GM12878 (cell line): ENCODE data around the gene DIMT1. TPM values are rescaled to one million over a fixed set of nuclear protein-coding genes. Genes with fewer than 3 reads are reported as not detected.

Experiments
- ASH2L ChIP-seq: fragments of 300-600, 200-600 bp; sonication (generic); IDR thresholded peaks from 2 replicates; pipeline ENCODE4 v1.6.1; 2017; ENCODE audit warnings: low read depth, mild to moderate bottlenecking, borderline replicate concordance
- ATF3 ChIP-seq: IDR thresholded peaks from 2 replicates; pipeline ENCODE4 v1.6.1; 2011; ENCODE audit warnings: low read depth, mild to moderate bottlenecking, low read length, moderate library complexity, borderline replicate concordance; ENCODE audit errors: extremely low read depth
- BMI1 ChIP-seq: fragments of 450-650 bp; IDR thresholded peaks from 2 replicates; pipeline ENCODE4 v1.6.1; 2016; ENCODE audit warnings: mild to moderate bottlenecking, moderate library complexity, borderline replicate concordance
- CHD1 ChIP-seq: IDR thresholded peaks from 2 replicates; pipeline ENCODE4 v1.6.1; 2012; ENCODE audit warnings: low read depth, low read length, improper control_type of control experiment
- CHD2 ChIP-seq: IDR thresholded peaks from 2 replicates; pipeline ENCODE4 v1.6.1; 2011; ENCODE audit warnings: low read depth, low read length, improper control_type of control experiment, borderline replicate concordance
- CHD4 ChIP-seq: fragments of 200-600 bp; sonication (generic); IDR thresholded peaks from 2 replicates; pipeline ENCODE4 v1.6.1; 2016; ENCODE audit warnings: mild to moderate bottlenecking
- EED ChIP-seq: sonication (generic); IDR thresholded peaks from 2 replicates; pipeline ENCODE4 v1.6.1; 2016; ENCODE audit warnings: antibody characterized with exemption, low read depth
- HDGF ChIP-seq: fragments of 450-650 bp; IDR thresholded peaks from 2 replicates; pipeline ENCODE4 v1.6.1; 2016; ENCODE audit warnings: antibody characterized with exemption
- MYC ChIP-seq: IDR thresholded peaks from 2 replicates; pipeline ENCODE4 v1.6.1; 2011; ENCODE audit warnings: mild to moderate bottlenecking, low read length, moderate library complexity, inconsistent platforms; ENCODE audit not compliant: insufficient read depth, insufficient replicate concordance, insufficient read length, severe bottlenecking
- NR2C1 ChIP-seq: fragments of 450-650 bp; IDR thresholded peaks from 2 replicates; pipeline ENCODE4 v1.6.1; 2017; ENCODE audit warnings: antibody characterized with exemption, mild to moderate bottlenecking, moderate library complexity
- PAX5 ChIP-seq: IDR thresholded peaks from 2 replicates; pipeline ENCODE4 v1.6.1; 2011; ENCODE audit warnings: low read depth, low read length, borderline replicate concordance
- POLR2AphosphoS2 ChIP-seq: IDR thresholded peaks from 2 replicates; pipeline ENCODE4 v1.6.1; 2011; ENCODE audit warnings: low read depth, mild to moderate bottlenecking, low read length, improper control_type of control experiment, moderate library complexity
- PRDM15 ChIP-seq: fragments of 450-650 bp; formaldehyde crosslinking; IDR thresholded peaks from 2 replicates; pipeline ENCODE4 v1.4.0; 2020; ENCODE audit warnings: mild to moderate bottlenecking, moderate library complexity
- RB1 ChIP-seq: fragments of 450-650 bp; formaldehyde crosslinking; IDR thresholded peaks from 2 replicates; pipeline ENCODE4 v1.6.1; 2017; ENCODE audit warnings: mild to moderate bottlenecking, borderline replicate concordance
- SIX5 ChIP-seq: IDR thresholded peaks from 2 replicates; pipeline ENCODE4 v1.6.1; 2011; ENCODE audit warnings: mild to moderate bottlenecking, low read depth, low read length, moderate library complexity; ENCODE audit not compliant: severe bottlenecking
- SREBF1 ChIP-seq: IDR thresholded peaks from 2 replicates; pipeline ENCODE4 v1.6.1; 2012; ENCODE audit warnings: mild to moderate bottlenecking, low read length
- polyA plus RNA-seq, 11 experiments: library from polyadenylated mRNA; depleted of rRNA in 4 of 11; unstranded in 6 of 11; stranded (reverse) in 5 of 11; fragments of >200 nt; fragmentation: Nextera tagmentation in 4 of 11; fragmentation: Illumina TruSeq in 1 of 11; extraction: Ambion mirVana in 4 of 11; extraction: Trizol in 1 of 11; gene quantifications; 1 replicate in 1 of 11; 2 replicates in 10 of 11; pipeline versions ENCODE4 v1.2.1 to v1.2.3, GENCODE V29; 2011 to 2016; ENCODE audit warnings: inconsistent platforms in 2 of 11, missing spikeins in 2 of 11, low read depth in 1 of 11
- total RNA-seq, 4 experiments: library from RNA; depleted of rRNA in 3 of 4; stranded (reverse); fragments of >200 nt in 3 of 4; fragmentation: Illumina TruSeq in 1 of 4; extraction: Trizol in 1 of 4; gene quantifications; 2 replicates each; pipeline versions ENCODE4 v1.2.1 to v1.2.3, GENCODE V29; 2013 to 2021
- TF ChIP-seq, protein P1 (sequence below): fragments of 450-650 bp; formaldehyde crosslinking; IDR thresholded peaks from 2 replicates; pipeline ENCODE4 v1.4.0; 2022; ENCODE audit warnings: mild to moderate bottlenecking, moderate library complexity
- TF ChIP-seq, protein P2 (sequence below): fragments of 150-350 bp; IDR thresholded peaks from 2 replicates; pipeline ENCODE4 v1.6.1; 2016; ENCODE audit warnings: low read depth, low read length

The DIMT1 gene
- total and polyA plus RNA-seq, 10 of the 15 experiments (the other 5 are each of a cell fraction or from before 2014, with no cell fraction given), result 19.0 to 66.2 (median 31.6) TPM

GRCh38 chr5:62403411-62404250 is at the start of gene DIMT1 (continued):
- TF ChIP-seq, protein P1, sequence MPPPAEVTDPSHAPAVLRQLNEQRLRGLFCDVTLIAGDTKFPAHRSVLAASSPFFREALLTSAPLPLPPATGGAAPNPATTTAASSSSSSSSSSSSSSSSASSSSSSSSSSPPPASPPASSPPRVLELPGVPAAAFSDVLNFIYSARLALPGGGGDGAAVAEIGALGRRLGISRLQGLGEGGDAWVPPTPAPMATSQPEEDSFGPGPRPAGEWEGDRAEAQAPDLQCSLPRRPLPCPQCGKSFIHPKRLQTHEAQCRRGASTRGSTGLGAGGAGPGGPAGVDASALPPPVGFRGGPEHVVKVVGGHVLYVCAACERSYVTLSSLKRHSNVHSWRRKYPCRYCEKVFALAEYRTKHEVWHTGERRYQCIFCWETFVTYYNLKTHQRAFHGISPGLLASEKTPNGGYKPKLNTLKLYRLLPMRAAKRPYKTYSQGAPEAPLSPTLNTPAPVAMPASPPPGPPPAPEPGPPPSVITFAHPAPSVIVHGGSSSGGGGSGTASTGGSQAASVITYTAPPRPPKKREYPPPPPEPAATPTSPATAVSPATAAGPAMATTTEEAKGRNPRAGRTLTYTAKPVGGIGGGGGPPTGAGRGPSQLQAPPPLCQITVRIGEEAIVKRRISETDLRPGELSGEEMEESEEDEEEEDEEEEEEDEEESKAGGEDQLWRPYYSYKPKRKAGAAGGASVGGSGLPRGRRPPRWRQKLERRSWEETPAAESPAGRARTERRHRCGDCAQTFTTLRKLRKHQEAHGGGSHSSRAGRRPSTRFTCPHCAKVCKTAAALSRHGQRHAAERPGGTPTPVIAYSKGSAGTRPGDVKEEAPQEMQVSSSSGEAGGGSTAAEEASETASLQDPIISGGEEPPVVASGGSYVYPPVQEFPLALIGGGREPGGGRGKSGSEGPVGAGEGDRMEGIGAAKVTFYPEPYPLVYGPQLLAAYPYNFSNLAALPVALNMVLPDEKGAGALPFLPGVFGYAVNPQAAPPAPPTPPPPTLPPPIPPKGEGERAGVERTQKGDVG (CRISPR knock-in tag), result no peak
- TF ChIP-seq HDGF (peak; percentile 90), RB1 (peak; percentile 79; the same call in 1 of the 2 replicates), ASH2L (peak; percentile 87; the same call in 1 of the 2 replicates), ATF3 (no peak), PRDM15 (CRISPR knock-in tag) (no peak), BMI1 (no peak), SREBF1 (0 out of 2 replicates have a peak, but pooled peaks have one; percentile 60), PAX5 (peak; percentile 51; the same call in 1 of the 2 replicates), NR2C1 (peak; percentile 37; the same call in 1 of the 2 replicates), POLR2AphosphoS2 (peak; percentile 86), MYC (peak; percentile 97), EED (no peak; the same call in 1 of the 2 replicates), CHD1 (0 out of 2 replicates have a peak, but pooled peaks have one; percentile 40), CHD4 (no peak), CHD2 (no peak; the same call in 1 of the 2 replicates), SIX5 (peak; percentile 85)
- TF ChIP-seq, protein P2, sequence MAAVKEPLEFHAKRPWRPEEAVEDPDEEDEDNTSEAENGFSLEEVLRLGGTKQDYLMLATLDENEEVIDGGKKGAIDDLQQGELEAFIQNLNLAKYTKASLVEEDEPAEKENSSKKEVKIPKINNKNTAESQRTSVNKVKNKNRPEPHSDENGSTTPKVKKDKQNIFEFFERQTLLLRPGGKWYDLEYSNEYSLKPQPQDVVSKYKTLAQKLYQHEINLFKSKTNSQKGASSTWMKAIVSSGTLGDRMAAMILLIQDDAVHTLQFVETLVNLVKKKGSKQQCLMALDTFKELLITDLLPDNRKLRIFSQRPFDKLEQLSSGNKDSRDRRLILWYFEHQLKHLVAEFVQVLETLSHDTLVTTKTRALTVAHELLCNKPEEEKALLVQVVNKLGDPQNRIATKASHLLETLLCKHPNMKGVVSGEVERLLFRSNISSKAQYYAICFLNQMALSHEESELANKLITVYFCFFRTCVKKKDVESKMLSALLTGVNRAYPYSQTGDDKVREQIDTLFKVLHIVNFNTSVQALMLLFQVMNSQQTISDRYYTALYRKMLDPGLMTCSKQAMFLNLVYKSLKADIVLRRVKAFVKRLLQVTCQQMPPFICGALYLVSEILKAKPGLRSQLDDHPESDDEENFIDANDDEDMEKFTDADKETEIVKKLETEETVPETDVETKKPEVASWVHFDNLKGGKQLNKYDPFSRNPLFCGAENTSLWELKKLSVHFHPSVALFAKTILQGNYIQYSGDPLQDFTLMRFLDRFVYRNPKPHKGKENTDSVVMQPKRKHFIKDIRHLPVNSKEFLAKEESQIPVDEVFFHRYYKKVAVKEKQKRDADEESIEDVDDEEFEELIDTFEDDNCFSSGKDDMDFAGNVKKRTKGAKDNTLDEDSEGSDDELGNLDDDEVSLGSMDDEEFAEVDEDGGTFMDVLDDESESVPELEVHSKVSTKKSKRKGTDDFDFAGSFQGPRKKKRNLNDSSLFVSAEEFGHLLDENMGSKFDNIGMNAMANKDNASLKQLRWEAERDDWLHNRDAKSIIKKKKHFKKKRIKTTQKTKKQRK, result no peak
